Measurements from ENCODE around the gene SCN10A.
A peak's percentile ranks its signal among the peaks of the same experiment; 100 is the strongest.

The SCN10A gene

GRCh38 chr3:38816026-38816425 lies at the start of gene SCN10A:
Gene SCN10A (minus strand): TSS chr3:38816217. CDS start chr3:38794010, 22,207 bp downstream.
- DNase-seq = no peak

GRCh38 chr3:38853011-38853410 lies 37.0 kb upstream of the SCN10A start:
- no peak for DNase-seq

- no peak for DNase-seq
These were observed 27.9 kb upstream of the SCN10A start for GRCh38 chr3:38843898-38844297.

- no peak for DNase-seq
These were observed 26.4 kb upstream of the SCN10A start for GRCh38 chr3:38842266-38842965.

GRCh38 chr3:38840987-38841386 lies 25.0 kb upstream of the SCN10A start:
- DNase-seq = no peak

- DNase-seq = no peak
These were observed 21.3 kb upstream of the SCN10A start for GRCh38 chr3:38837358-38837757.

GRCh38 chr3:38836561-38836960 lies 20.5 kb upstream of the SCN10A start:
- DNase-seq = no peak

- no peak for DNase-seq
These were observed 19.9 kb upstream of the SCN10A start for GRCh38 chr3:38835939-38836338.

GRCh38 chr3:38834717-38835116 lies 18.7 kb upstream of the SCN10A start:
- DNase-seq = no peak

GRCh38 chr3:38834110-38834509 lies 18.1 kb upstream of the SCN10A start:
- DNase-seq = peak; percentile 44

GRCh38 chr3:38829404-38829803 lies 13.4 kb upstream of the SCN10A start:
- no peak for DNase-seq

GRCh38 chr3:38828681-38829080 lies 12.7 kb upstream of the SCN10A start:
- DNase-seq = no peak

- DNase-seq = no peak
These were observed 11.8 kb upstream of the SCN10A start for GRCh38 chr3:38827791-38828190.

GRCh38 chr3:38826001-38826400 lies 10.0 kb upstream of the SCN10A start:
- DNase-seq = no peak

- DNase-seq = no peak
These were observed 8.3 kb upstream of the SCN10A start for GRCh38 chr3:38824349-38824748.

GRCh38 chr3:38823722-38824121 lies 7.7 kb upstream of the SCN10A start:
- no peak for DNase-seq

GRCh38 chr3:38823186-38823585 lies 7.2 kb upstream of the SCN10A start:
- DNase-seq = no peak

GRCh38 chr3:38811822-38812221 lies 4.2 kb downstream of the SCN10A start:
- no peak for DNase-seq

GRCh38 chr3:38805765-38806386 lies 10.1 kb downstream of the SCN10A start:
- no peak for DNase-seq

GRCh38 chr3:38805004-38805403 lies 11.0 kb downstream of the SCN10A start:
- no peak for DNase-seq

- DNase-seq = no peak
These were observed 15.5 kb downstream of the SCN10A start for GRCh38 chr3:38800511-38800910.

- DNase-seq = no peak
These were observed 22.3 kb downstream of the SCN10A start for GRCh38 chr3:38793721-38794120.

- no peak for DNase-seq
These were observed 23.0 kb downstream of the SCN10A start for GRCh38 chr3:38792983-38793382.

GRCh38 chr3:38782148-38782547 lies 33.9 kb downstream of the SCN10A start:
- DNase-seq = no peak

- no peak for DNase-seq
These were observed 42.5 kb downstream of the SCN10A start for GRCh38 chr3:38773528-38773927.
